Hepatocyte (in vitro differentiated cells): ENCODE measurements around the gene ESRRG.

ENCODE experiments used
- EZH2 ChIP-seq: fragments of 200-600 bp; sonication (generic); IDR thresholded peaks from 2 replicates; pipeline ENCODE4 v1.6.1; 2016; ENCODE audit warnings: antibody characterized with exemption, mild to moderate bottlenecking, borderline replicate concordance
- EZH2phosphoT487 ChIP-seq: fragments of 200-600 bp; sonication (generic); IDR thresholded peaks from one replicate; pipeline ENCODE4 v1.6.1; 2018; ENCODE audit warnings: antibody characterized with exemption, mild to moderate bottlenecking, low read depth, moderate library complexity; ENCODE audit not compliant: unreplicated experiment, severe bottlenecking
- TF ChIP-seq, protein P1 (sequence below): fragments of 200-600 bp; sonication (generic); IDR thresholded peaks from 2 replicates; pipeline ENCODE4 v1.5.1; 2016; ENCODE audit warnings: antibody characterized with exemption, mild to moderate bottlenecking; ENCODE audit not compliant: poor library complexity

GRCh38 chr1:216560527-216560926 is 162.7 kb downstream of the ESRRG start:
- TF ChIP-seq, protein P1, sequence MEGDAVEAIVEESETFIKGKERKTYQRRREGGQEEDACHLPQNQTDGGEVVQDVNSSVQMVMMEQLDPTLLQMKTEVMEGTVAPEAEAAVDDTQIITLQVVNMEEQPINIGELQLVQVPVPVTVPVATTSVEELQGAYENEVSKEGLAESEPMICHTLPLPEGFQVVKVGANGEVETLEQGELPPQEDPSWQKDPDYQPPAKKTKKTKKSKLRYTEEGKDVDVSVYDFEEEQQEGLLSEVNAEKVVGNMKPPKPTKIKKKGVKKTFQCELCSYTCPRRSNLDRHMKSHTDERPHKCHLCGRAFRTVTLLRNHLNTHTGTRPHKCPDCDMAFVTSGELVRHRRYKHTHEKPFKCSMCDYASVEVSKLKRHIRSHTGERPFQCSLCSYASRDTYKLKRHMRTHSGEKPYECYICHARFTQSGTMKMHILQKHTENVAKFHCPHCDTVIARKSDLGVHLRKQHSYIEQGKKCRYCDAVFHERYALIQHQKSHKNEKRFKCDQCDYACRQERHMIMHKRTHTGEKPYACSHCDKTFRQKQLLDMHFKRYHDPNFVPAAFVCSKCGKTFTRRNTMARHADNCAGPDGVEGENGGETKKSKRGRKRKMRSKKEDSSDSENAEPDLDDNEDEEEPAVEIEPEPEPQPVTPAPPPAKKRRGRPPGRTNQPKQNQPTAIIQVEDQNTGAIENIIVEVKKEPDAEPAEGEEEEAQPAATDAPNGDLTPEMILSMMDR: no peak
- TF ChIP-seq EZH2: no peak
- TF ChIP-seq EZH2phosphoT487: no peak
